Activated CD8-positive, alpha-beta memory T cell treated with anti-CD3 and anti-CD28 coated beads, Interleukin-2, amount 50 U/mL, for 24 hours (primary cell): Measurements from ENCODE around the gene TRAPPC3L.
"Not testable (repeated sequence)": the region's sequence is repeated elsewhere in the genome, so short reads cannot be mapped to it uniquely, and the experiment has no call there.

Experiments
- DNase-seq: peaks from one replicate; pipeline ENCODE4 v3.0.0-alpha.2; 2020; ENCODE audit errors: extremely low read depth

TRAPPC3L gene

DNA sequence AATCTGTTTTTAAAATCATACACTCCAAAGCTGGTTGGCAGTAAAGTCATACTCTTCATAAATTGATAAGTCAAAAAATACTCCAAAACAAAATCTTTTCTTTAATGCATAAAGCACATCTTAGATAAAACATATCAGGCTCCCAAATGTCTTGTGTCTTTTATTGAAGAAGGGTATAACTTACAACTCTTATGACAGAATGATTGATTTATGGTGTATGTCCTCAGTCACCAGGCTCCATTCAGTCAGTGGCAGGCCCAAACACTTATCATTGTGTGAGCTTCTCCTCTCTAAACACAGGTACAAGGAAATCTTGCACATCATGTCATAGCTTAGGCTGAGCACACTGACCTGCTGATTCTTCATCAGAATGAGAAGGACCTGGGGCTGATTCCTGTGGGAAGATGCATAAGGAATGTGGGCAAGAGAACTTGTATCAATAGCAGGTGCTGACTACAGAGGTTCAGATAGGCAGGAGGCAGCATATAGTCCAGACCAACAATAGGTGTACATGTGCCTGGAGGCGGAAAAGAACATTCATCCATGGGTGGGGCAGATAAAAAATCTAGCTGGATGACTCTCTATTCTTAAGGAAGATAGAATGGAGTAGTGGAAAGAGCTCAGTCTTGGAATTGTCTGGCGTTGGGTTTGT, 32.1 kb downstream of the TRAPPC3L start:
- DNase-seq, result no peak

DNA sequence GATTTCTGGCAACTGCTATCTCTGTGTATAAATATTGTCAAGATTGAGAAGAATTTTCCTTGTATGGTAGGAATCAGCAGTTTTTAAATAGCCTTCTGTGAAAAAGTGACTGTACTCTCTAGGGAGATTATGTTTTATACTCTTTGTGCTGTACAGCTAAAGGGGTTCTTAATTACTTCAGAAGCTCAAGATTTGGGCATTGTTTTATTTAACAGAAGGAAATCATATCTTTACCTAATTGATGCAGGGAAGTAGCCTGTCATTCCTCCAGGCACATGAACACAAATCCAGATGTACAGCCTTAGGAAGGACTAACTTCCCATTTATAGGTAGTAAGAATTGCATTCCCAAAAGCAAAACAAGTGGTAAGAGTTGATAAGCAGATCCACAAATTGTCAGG, 32.8 kb downstream of the TRAPPC3L start:
- no peak for DNase-seq

DNA sequence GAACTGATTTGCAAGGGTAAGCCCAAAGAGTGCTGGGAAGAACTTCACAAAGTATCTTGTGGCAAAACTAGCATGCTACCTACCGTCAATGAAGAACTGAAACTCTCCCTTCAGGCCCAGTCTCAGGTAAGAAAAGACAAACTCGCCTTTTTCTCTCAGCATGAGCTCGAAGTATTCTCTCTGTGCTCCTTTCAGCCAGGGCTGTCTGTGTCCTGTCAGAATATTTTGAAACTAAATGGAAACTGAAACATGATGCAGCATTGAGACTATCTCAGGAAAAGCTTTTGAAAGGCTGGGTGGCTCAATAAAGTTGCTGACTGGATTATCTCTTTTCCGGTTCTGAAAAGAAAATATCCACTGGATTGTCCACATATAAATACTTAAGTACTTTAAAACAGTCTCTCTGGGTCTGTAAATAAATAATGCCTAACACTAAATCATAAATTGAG, 33.3 kb downstream of the TRAPPC3L start:
- no peak for DNase-seq

DNA sequence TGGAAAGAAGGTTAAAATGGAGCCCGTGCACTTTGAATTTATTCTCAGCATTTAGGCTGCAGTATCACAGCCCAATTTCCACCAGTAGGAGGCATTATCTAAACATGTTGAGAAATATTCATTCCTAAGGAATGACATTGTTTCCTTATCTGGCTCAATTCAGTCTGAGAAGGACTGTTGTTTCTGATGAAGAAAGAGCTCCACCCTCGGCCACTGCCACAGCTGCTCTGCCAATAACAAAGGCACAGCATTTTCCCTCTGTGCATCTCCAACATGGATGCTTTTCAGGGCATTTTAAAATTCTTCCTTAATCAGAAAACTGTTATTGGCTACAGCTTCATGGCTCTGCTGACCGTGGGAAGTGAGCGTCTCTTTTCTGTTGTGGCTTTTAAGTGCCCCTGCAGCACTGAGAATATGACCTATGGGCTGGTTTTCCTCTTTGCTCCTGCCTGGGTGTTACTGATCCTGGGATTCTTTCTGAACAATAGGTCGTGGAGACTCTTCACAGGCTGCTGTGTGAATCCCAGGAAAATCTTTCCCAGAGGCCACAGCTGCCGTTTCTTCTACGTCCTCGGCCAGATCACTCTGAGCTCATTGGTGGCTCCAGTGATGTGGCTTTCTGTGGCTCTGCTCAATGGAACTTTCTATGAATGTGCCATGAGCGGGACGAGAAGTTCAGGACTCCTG, 33.9 kb downstream of the TRAPPC3L start, which contains the start of gene CALHM5:
Gene CALHM5 (plus strand): TSS at position 216 of the 687 bp plus-strand sequence. CDS start 58 bp downstream, at position 274.
- DNase-seq, result no peak

DNA sequence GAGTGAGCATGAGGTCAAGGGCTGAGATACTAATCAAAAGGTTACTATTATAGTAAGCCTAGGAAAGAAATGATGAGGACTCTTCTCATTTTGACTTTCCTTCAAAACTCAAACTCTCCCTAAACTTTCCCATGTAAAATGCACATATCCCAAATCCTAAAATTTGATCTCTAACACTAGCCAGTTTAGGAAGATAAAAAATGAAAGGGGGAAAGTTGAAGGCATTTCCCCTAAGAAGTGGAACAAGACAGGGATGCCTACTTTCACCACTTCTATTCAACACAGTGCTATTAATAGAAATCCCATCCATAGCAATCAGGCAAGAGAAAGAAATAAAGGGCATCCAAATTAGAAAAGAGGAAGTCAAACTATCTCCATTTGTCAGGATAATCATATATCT, 37.0 kb downstream of the TRAPPC3L start:
- DNase-seq, result no peak

DNA sequence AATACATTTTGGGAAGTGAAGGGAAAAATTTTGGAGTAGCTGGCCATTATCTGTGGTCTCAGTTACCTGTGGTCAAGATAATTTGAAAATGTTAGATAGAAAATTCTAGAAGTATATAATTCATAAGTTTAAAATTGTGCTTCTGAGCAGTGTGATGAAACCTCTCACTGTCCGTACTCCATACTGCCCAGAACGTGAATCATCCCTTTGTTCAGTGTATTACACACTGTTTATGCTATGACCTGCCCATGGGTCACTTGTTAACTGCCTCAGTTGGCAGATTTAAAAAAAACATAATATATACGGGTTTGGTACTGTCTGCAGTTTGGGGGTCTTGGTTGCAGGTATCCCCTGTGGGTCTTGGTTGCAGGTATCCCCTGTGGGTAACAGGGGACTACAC, 38.2 kb downstream of the TRAPPC3L start:
- no peak for DNase-seq

DNA sequence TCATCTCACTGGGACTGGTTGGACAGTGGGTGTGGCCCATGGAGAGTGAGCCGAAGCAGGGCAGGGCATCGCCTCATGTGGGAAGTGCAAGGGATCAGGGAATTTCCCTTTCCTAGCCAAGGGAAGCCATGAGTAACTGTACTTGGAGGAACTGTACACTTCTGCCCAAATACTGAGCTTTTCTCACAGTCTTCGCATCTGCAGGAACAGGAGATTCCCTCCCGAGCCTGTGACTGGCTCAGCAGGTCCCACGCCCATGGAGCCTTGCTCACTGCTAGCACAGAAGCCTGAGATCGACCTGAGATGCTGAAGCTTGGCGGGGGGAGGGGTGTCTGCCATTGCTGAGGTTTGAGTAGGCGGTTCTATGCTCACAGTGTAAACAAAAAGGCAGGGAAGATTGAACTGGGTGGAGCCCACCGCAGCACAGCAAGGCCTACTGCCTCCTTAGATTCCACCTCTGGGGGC, 44.5 kb downstream of the TRAPPC3L start:
- no peak for DNase-seq

DNA sequence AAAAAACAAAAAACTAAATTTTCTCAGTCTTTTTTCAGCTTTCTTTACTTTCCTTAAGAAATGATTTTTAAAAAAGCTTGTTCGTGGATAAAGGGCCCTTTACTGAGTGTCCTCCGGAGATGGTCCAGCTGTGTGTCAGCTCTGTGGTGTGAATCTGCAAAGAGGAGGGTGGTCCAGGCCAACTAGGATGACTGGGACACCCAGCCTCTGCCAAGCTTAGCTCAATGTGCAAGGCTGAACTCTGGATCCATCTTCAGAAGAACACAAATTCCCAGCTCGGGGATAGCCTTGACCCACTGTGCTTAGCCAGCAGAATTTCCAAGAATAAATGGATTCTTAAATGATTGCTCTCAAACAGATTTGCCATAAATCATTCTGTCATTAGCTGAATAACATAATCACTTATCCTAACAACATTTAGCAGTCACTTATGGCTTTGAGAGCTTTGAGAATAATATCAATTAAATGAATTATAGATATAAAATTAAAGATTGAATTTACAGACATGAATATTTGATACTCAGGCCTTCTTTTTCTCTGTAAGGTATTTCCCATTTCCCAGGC, 48.3 kb downstream of the TRAPPC3L start:
- no peak for DNase-seq

DNA sequence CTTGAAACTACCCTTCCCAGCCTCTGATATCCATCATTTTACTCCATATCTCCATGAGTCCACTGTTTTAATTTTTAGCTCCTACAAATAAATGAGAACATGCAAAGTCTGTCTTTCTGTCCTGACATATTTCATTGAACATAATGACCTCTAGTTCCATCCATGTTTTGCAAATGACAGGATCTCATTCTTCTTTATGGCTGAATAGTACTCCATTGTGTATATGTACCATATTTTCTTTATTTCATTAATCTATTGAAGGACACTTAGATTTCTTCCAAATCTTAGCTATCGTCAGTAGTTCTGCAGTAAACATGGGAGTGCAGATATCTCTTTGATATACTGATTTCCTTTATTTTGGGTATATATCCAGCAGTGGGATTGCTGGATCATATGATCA, 50.3 kb downstream of the TRAPPC3L start:
- DNase-seq, result not testable (repeated sequence)

DNA sequence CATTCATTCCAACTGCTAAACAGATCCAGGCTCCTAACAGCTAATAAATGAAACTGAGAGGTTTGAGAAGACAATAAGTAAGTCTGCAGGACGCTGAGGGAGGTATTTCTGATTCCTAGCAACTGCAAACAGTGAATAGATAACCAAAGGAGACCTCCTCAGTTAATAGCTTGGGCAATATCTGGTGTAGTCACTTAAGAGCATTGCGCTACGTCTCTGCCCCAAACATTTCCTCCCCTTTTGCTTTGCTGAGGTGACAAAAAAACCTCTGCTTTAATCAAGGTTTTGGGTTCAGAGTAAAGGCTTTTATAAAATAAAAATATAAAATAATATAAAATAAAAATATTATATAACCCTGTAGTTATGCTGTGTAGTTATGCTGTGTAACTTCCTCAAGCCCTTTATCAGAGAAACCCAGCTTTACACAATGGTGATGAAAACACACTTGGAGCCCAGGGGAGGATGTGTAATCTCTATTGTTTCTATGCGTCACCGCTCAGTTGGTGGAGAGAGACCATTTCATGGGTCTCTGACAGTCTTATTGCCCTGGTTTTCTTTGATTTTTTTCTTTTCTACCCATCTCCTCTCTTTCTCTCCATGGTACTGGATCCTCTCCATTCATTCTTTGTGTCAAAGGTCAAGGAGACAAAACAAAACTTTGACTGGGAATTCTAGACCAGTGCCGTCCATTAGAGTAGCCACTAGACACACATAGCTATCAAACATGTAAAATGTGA, 53.0 kb downstream of the TRAPPC3L start:
- DNase-seq, result no peak

DNA sequence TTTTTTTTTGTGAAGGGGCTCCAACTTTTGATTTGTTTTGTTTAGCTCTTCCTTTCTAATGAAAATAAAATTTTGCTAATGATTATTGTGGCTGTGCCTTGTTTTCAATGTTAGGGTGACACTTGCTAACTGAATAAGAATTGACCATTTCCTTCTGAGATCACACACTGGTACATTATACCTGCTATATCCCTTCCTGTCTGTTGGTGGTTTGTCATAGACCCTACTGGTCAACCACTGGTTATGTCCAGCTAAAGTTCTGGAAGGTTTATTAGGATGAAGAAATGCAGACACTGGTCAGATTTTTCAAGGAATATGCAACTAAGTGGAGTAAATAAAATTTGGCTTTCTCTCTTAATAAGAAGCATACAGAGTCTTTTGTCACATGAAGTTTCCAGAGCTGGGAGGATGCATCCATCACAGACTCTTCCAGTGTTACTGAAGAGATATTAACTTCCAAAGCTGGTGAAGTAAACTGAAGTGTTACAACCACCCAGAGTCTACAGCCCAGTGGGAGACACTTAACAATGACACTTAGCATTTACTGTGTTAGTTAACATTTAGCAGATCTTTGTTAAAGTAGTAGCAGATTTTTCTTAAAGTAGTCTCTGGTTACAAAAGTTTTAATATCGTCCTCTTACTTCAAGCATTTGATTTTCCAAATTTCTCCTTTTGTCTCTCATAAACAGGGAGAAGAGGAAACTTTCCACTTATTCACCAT, 53.7 kb downstream of the TRAPPC3L start:
- no peak for DNase-seq

DNA sequence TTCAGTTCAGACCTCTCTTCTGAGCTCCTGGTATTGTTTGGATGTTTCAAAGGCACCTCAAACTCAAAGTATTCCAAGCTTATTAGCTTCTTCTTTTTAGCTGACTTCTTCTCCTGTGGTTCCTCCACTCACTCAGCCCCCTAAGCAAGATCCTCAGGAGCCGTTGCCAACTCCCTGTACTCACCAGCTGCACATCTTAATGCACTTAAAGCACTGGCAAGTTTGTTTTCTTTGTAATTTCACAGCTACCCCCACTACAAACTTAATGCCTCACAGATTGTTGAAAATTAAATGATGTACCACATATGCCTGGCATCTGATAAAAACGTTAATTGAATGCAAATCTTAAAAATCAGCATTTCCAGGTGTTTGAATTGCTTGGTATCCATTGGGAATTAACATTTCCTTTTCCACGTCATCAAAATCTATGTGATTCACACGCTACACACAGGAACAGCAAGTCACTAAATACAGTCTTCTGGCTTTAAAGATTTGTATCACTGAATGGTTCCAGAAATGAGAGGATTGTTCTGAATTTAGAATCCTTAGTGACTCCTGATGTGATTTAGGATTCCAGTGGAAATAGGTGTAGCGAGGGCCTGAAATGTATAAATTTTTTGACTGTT, 59.8 kb downstream of the TRAPPC3L start:
- no peak for DNase-seq

DNA sequence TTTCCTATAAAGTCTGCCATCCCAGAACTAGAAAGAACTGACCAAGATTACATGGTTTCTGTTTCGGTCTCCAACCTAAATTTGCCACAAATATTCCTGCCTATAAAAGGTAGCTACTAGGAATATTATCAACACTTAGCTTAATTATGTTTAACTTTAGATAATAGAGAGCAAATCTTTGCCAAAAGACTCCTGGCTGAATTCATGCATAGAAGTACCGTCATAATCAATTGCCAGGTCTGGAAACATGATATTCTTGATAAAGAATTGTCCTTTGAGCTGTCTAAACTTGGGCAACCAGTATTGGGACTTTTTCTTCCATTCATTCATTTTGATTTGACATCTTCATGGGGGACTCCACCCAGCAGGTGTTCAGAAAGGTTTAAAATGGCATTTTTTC, 61.9 kb downstream of the TRAPPC3L start:
- DNase-seq, result no peak

DNA sequence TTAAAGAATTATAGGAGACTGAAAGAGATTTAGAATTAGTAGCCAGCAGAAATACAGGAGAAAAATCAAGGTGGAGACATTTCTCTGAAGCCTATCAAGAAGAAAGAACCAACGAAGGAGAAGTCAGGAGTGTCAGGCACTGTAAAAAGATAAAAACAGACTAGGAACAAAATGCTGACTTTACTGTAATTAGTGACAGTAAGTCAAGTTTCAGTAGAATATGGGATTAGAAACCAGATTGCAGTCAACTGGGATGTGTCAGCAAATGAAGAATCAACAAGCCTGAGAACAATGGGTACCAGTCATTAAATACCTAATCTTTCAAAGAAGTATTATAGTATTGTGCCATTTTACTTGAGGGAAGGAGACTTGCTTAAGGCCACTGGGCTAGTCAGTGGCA, 62.7 kb downstream of the TRAPPC3L start:
- no peak for DNase-seq

DNA sequence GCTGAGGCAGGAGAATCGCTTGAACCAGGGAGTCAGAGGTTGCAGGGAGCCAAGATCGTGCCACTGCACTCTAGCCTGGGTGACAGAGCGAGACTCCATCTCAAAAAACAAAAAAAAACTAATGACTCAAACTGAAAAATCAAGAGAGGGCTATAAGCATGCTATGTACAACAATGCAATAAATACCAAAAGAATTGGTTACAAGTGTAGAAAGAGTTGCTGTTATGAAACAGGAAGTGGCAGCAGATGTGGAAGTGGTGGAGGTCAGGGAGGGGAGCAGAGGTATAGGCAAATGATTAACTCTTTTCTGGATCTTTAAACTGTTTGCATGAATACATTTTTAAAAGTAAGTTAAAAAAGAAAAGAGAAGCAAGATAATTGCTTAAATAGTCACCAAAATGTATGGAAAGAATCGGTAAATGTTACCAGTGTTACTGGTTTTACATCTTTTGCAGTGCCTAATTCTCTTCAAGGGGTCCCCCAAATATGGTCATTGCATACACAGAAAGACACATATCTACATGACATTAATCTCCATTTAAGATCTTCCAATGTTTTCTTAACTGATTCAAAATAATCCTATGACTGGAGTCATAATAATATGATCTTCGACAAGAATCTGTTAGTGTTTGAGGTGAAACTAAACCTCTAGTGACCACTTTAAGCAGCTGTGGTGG, 69.3 kb downstream of the TRAPPC3L start:
- no peak for DNase-seq

DNA sequence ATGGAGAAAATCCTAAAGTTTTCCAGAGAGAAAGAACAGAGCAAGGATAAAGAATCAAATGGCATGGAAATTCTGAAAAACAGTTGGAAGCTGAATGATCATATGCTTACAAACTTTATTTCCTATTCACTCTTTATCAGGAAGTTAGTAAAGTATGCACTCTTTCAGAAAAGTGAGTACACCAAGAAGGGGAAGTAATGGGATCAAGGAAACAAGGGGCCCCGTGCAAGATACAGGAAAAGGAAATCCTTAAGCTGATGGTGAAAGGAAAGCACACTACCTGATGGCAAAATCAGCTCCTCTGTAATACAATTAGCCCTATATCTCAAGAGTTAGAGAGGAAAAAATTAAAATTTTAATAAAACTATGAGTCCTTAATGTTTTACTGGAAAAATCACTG, 70.3 kb downstream of the TRAPPC3L start:
- DNase-seq, result no peak

DNA sequence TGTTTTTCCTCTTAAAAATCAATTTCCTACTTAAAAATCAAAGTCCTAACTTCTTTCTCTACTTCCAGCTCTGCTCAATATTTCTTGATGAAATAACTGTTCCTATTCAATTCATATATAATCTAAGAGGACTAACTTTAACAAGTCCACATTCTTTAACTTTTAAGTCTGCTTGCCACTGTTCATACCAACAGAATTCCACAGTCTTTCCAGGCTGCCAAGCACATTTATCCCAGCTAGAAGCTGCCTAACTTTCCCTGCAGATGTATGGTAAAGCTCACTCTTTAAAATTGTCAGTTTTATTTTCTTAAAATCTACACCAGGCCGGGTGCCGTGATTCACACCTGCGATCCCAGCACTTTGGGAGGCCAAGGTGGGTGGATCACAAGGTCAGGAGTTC, 72.8 kb downstream of the TRAPPC3L start:
- no peak for DNase-seq

DNA sequence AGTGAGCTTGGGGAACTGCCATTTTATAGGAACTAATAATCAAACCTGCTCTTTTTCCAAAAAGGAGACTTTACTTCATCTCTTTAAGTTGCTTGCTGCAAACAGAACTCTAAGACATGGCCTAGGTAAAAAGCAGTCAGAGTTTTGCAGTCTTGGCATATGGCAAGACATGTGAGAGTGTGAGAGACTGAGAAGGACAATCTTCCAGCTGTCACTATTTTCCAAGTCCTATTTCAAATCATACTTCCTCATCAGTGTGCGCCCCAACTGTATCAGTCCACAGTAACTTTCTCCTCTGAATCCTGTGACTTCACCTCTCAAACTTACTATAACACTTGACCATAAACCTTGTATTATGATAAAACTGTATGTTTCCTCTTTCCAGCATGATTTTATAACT, 74.0 kb downstream of the TRAPPC3L start:
- no peak for DNase-seq

DNA sequence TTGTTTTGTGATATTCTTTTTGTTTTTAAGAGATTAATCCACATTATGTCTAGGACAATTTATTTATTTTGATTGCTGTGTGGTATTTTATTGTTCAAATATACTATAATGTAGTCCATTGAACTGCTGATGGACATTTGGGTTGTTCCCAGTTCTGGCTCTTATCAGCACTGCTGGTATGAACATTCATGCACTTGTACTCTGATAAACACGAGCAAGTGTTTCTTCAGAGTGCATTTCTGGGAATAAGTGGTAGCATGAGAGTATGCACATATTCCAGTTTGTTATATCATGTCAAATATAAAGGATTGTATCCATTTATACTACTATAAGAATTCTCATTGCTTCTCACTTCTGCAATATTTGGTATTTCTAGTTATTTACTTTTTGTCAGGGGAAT, 77.2 kb downstream of the TRAPPC3L start:
- DNase-seq, result no peak

DNA sequence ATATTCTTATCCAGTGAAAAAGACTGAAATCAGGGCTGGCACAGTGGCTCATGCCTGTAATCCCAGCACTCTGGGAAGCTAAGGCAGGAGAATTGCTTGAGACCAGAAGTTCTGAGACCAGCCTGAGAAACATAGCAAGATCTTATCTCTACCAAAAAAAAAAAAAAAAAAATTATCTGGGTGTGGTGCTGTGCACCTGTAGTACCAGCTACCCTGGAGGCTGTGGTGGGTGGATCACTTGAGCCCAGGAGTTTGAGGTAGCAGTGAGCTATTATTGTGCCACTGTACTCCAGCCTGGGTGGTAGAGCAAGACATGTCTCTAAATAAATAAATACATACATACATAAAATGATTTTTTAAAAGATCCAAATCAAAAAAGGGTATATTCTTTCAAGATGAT, 78.0 kb downstream of the TRAPPC3L start:
- DNase-seq, result no peak

DNA sequence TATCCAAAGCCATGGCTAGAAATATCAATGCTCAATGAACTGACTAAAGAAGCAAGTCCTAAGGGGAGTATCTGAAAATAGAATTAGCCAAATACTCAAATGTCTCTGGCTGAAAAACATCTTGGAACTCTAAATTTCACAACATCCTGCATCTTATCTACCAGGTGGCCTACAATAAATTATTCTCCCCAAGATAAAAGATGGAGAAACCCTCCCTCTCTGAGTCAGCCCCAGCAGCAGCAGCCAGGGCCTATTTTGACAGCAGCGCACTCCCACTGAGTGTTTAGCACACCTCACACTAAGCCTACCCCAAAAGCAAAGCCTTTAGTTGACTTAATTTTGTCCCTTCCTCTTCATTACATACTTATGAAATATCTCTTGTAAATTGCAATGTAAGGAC, 78.4 kb downstream of the TRAPPC3L start:
- no peak for DNase-seq
